Activated naive CD4-positive, alpha-beta T cell treated with anti-CD3 and anti-CD28 coated beads, Interleukin-2, amount 50 U/mL, for 24 hours (primary cell): Measurements from ENCODE around the gene RMRP.
A peak's percentile ranks its signal among the peaks of the same experiment; 100 is the strongest.

Experiments used
- H3K27ac Mint-ChIP-seq: one replicate; pipeline ENCODE4 v1.8.0; 2021; ENCODE audit warnings: mild to moderate bottlenecking, mixed read lengths
- H3K27me3 Mint-ChIP-seq: one replicate; pipeline ENCODE4 v1.8.0; 2021; ENCODE audit warnings: mixed read lengths
- H3K36me3 Mint-ChIP-seq: one replicate; pipeline ENCODE4 v1.8.0; 2021; ENCODE audit warnings: mixed read lengths
- H3K4me1 Mint-ChIP-seq: one replicate; pipeline ENCODE4 v1.8.0; 2021; ENCODE audit warnings: mixed read lengths
- H3K4me3 Mint-ChIP-seq: one replicate; pipeline ENCODE4 v1.8.0; 2021; ENCODE audit warnings: mild to moderate bottlenecking, mixed read lengths
- H3K9me3 Mint-ChIP-seq: one replicate; pipeline ENCODE4 v1.8.0; 2021; ENCODE audit warnings: mixed read lengths

Gene RMRP

GRCh38 chr9:35690294-35690613 lies 32.4 kb upstream of the RMRP start:
- no peaks in the 10 kb centered on the region for H3K27me3 Mint-ChIP-seq
- H3K4me1 Mint-ChIP-seq = peaks cover 28% of the 10 kb centered on the region
- H3K27ac Mint-ChIP-seq = peak overlapping the region; percentile 74
- H3K36me3 Mint-ChIP-seq = no peaks in the 10 kb centered on the region
- H3K4me3 Mint-ChIP-seq = peak overlapping the region; percentile 76
- no peaks in the 10 kb centered on the region for H3K9me3 Mint-ChIP-seq

- Mint-ChIP-seq H3K9me3 (no peaks in the 10 kb centered on the region), H3K27ac (peak within 1 kb of the TSS; percentile 74), H3K27me3 (no peaks in the 10 kb centered on the region), H3K36me3 (no peaks in the 10 kb centered on the region), H3K4me1 (peaks cover 28% of the 10 kb centered on the region), H3K4me3 (peak within 1 kb of the TSS; percentile 86)
Measured at GRCh38 chr9:35689542-35690293, 31.9 kb upstream of the RMRP start, which contains the start of gene TPM2. Gene TPM2 (minus strand): TSS chr9:35689925. CDS start chr9:35689817, 108 bp downstream.

- H3K36me3 Mint-ChIP-seq = no peaks in the 10 kb centered on the region
- peaks cover 28% of the 10 kb centered on the region for H3K4me1 Mint-ChIP-seq
- no peaks in the 10 kb centered on the region for H3K27me3 Mint-ChIP-seq
- H3K9me3 Mint-ChIP-seq = no peaks in the 10 kb centered on the region
- peak overlapping the region; percentile 35 for H3K4me3 Mint-ChIP-seq
- peak overlapping the region; percentile 74 for H3K27ac Mint-ChIP-seq
Measured at GRCh38 chr9:35688558-35689541, 31.0 kb upstream of the RMRP start.

- no peaks in the 10 kb centered on the region for H3K9me3 Mint-ChIP-seq
- H3K36me3 Mint-ChIP-seq = no peaks in the 10 kb centered on the region
- H3K27me3 Mint-ChIP-seq = no peaks in the 10 kb centered on the region
- no peak overlapping the region for H3K27ac Mint-ChIP-seq
- H3K4me3 Mint-ChIP-seq = no peak overlapping the region
- peaks cover 28% of the 10 kb centered on the region for H3K4me1 Mint-ChIP-seq
Measured at GRCh38 chr9:35687972-35688557, 30.2 kb upstream of the RMRP start.

- H3K27ac Mint-ChIP-seq = no peak overlapping the region
- no peaks in the 10 kb centered on the region for H3K9me3 Mint-ChIP-seq
- H3K4me3 Mint-ChIP-seq = no peak overlapping the region
- no peaks in the 10 kb centered on the region for H3K27me3 Mint-ChIP-seq
- H3K36me3 Mint-ChIP-seq = no peaks in the 10 kb centered on the region
- peaks cover 28% of the 10 kb centered on the region for H3K4me1 Mint-ChIP-seq
Measured at GRCh38 chr9:35687306-35687705, 29.5 kb upstream of the RMRP start.

GRCh38 chr9:35686222-35687203 lies 28.7 kb upstream of the RMRP start:
- no peaks in the 10 kb centered on the region for H3K36me3 Mint-ChIP-seq
- no peak overlapping the region for H3K4me3 Mint-ChIP-seq
- H3K4me1 Mint-ChIP-seq = peaks cover 22% of the 10 kb centered on the region
- no peaks in the 10 kb centered on the region for H3K9me3 Mint-ChIP-seq
- H3K27me3 Mint-ChIP-seq = no peaks in the 10 kb centered on the region
- no peak overlapping the region for H3K27ac Mint-ChIP-seq

GRCh38 chr9:35685506-35685905 lies 27.7 kb upstream of the RMRP start:
- peaks cover 18% of the 10 kb centered on the region for H3K4me1 Mint-ChIP-seq
- no peaks in the 10 kb centered on the region for H3K36me3 Mint-ChIP-seq
- no peaks in the 10 kb centered on the region for H3K9me3 Mint-ChIP-seq
- no peak overlapping the region for H3K4me3 Mint-ChIP-seq
- no peak overlapping the region for H3K27ac Mint-ChIP-seq
- H3K27me3 Mint-ChIP-seq = no peaks in the 10 kb centered on the region

- Mint-ChIP-seq H3K4me3 (no peak overlapping the region), H3K4me1 (peaks cover 18% of the 10 kb centered on the region), H3K27me3 (no peaks in the 10 kb centered on the region), H3K9me3 (no peaks in the 10 kb centered on the region), H3K36me3 (no peaks in the 10 kb centered on the region), H3K27ac (no peak overlapping the region)
Measured at GRCh38 chr9:35684921-35685320, 27.1 kb upstream of the RMRP start.

- H3K27ac Mint-ChIP-seq = no peak overlapping the region
- no peak overlapping the region for H3K4me3 Mint-ChIP-seq
- no peaks in the 10 kb centered on the region for H3K36me3 Mint-ChIP-seq
- H3K4me1 Mint-ChIP-seq = peaks cover 9% of the 10 kb centered on the region
- H3K27me3 Mint-ChIP-seq = no peaks in the 10 kb centered on the region
- H3K9me3 Mint-ChIP-seq = no peaks in the 10 kb centered on the region
Measured at GRCh38 chr9:35683323-35683722, 25.5 kb upstream of the RMRP start.

- Mint-ChIP-seq H3K4me1 (peaks cover 5% of the 10 kb centered on the region), H3K27me3 (no peaks in the 10 kb centered on the region), H3K4me3 (no peak overlapping the region), H3K9me3 (no peaks in the 10 kb centered on the region), H3K36me3 (no peaks in the 10 kb centered on the region), H3K27ac (no peak overlapping the region)
Measured at GRCh38 chr9:35682520-35683315, 24.9 kb upstream of the RMRP start.

- H3K9me3 Mint-ChIP-seq = no peaks in the 10 kb centered on the region
- no peaks in the 10 kb centered on the region for H3K27me3 Mint-ChIP-seq
- H3K4me3 Mint-ChIP-seq = no peak overlapping the region
- no peaks in the 10 kb centered on the region for H3K36me3 Mint-ChIP-seq
- H3K4me1 Mint-ChIP-seq = peaks cover under 1% of the 10 kb centered on the region
- H3K27ac Mint-ChIP-seq = no peak overlapping the region
Measured at GRCh38 chr9:35682051-35682450, 24.2 kb upstream of the RMRP start.

GRCh38 chr9:35681341-35682002 lies 23.7 kb upstream of the RMRP start:
- Mint-ChIP-seq H3K36me3 (no peaks in the 10 kb centered on the region), H3K9me3 (no peaks in the 10 kb centered on the region), H3K4me1 (peaks cover 5% of the 10 kb centered on the region), H3K4me3 (no peak overlapping the region), H3K27me3 (no peaks in the 10 kb centered on the region), H3K27ac (no peak overlapping the region)

- Mint-ChIP-seq H3K27ac (no peak overlapping the region), H3K36me3 (no peaks in the 10 kb centered on the region), H3K9me3 (no peaks in the 10 kb centered on the region), H3K4me3 (no peak overlapping the region), H3K27me3 (no peaks in the 10 kb centered on the region), H3K4me1 (peaks cover 8% of the 10 kb centered on the region)
Measured at GRCh38 chr9:35680331-35681105, 22.7 kb upstream of the RMRP start.
